ENCODE data around the gene UST. TPM values are rescaled to one million over a fixed set of nuclear protein-coding genes. Genes with fewer than 3 reads are reported as not detected.

Gene UST
- polyA plus RNA-seq, 1 donor (not counting 4 experiments of a cell fraction or from before 2014, with no cell fraction given) = 6.1 TPM

DNA sequence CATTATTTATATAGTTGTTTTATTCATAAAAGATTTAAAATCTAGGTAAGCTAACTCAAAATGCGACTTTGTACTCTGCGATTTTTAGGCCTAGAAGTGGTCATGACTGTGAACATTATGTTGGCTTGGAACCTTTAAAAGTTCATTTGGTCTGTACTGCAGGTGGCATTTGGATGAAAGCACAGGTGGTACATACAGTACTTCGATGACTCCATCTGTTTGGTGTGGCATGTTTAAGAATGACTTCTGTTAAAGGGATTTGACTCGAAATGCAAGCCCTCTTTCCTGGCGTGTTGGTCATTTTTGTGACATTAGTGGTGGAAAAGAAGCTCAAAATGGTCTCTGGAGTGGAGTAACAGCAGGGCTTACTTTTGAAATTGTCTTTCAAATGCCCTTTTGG lies 118.1 kb downstream of the UST start:
- Histone ChIP-seq H3K9me1 (ENCODE audit: control insufficient read depth, extremely low read depth, insufficient read depth, low read length) (no peaks in the 10 kb centered on the region), H3K4me2 (ENCODE audit: control insufficient read depth, extremely low read depth, insufficient read depth, low read depth, low read length) (no peak overlapping the region), H3K79me2 (ENCODE audit: control insufficient read depth, insufficient read depth, low read length) (no peaks in the 10 kb centered on the region), H3K4me3 (ENCODE audit: control insufficient read depth in 2 of 3, extremely low read depth in 1 of 3, insufficient read depth in 2 of 3, low read depth in 1 of 3, low read length in 3 of 3) (no peak overlapping the region), H3K4me1 (ENCODE audit: control insufficient read depth, extremely low read depth, insufficient read depth, low read length) (peaks cover 22% of the 10 kb centered on the region), H3K27me3 (ENCODE audit: control insufficient read depth, extremely low read depth, insufficient read depth, low read length) (no peaks in the 10 kb centered on the region), H3K36me3 (ENCODE audit: control insufficient read depth in 2 of 2, extremely low read depth in 1 of 2, insufficient read depth in 2 of 2, low read length in 2 of 2) (no peaks in the 10 kb centered on the region), H3K9ac (ENCODE audit: control insufficient read depth, extremely low read depth, insufficient read depth, low read length) (no peak overlapping the region), H4K20me1 (ENCODE audit: control insufficient read depth, extremely low read depth, insufficient read depth, low read length) (no peaks in the 10 kb centered on the region), H2AFZ (ENCODE audit: control insufficient read depth, low read length) (no peak overlapping the region), H3K27ac (ENCODE audit: control insufficient read depth, insufficient read depth, low read length) (no peak overlapping the region), H3K9me3 (ENCODE audit: control insufficient read depth, low read depth, low read length) (no peaks in the 10 kb centered on the region)
- no peak for FAIRE-seq
- no peak for TF ChIP-seq EZH2 (IDR thresholded peaks at IDR 0.05; ENCODE audit: low read length)
- TF ChIP-seq, protein P1, sequence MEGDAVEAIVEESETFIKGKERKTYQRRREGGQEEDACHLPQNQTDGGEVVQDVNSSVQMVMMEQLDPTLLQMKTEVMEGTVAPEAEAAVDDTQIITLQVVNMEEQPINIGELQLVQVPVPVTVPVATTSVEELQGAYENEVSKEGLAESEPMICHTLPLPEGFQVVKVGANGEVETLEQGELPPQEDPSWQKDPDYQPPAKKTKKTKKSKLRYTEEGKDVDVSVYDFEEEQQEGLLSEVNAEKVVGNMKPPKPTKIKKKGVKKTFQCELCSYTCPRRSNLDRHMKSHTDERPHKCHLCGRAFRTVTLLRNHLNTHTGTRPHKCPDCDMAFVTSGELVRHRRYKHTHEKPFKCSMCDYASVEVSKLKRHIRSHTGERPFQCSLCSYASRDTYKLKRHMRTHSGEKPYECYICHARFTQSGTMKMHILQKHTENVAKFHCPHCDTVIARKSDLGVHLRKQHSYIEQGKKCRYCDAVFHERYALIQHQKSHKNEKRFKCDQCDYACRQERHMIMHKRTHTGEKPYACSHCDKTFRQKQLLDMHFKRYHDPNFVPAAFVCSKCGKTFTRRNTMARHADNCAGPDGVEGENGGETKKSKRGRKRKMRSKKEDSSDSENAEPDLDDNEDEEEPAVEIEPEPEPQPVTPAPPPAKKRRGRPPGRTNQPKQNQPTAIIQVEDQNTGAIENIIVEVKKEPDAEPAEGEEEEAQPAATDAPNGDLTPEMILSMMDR (optimal IDR thresholded peaks at IDR 0.05 in 1 of 3, IDR thresholded peaks at IDR 0.05 in 1 of 3, conservative IDR thresholded peaks at IDR 0.05 in 1 of 3; ENCODE audit: extremely low read depth in 1 of 3, insufficient read depth in 2 of 3, low read length in 3 of 3) = no peak
- dilution Hi-C loops (cut with MboI; ENCODE audit: extremely low pct_ligation_motif_present, low sequenced_read_pairs) = no loop called here
- DNase-seq (ENCODE audit: low read depth, low spot score) = no peak

DNA sequence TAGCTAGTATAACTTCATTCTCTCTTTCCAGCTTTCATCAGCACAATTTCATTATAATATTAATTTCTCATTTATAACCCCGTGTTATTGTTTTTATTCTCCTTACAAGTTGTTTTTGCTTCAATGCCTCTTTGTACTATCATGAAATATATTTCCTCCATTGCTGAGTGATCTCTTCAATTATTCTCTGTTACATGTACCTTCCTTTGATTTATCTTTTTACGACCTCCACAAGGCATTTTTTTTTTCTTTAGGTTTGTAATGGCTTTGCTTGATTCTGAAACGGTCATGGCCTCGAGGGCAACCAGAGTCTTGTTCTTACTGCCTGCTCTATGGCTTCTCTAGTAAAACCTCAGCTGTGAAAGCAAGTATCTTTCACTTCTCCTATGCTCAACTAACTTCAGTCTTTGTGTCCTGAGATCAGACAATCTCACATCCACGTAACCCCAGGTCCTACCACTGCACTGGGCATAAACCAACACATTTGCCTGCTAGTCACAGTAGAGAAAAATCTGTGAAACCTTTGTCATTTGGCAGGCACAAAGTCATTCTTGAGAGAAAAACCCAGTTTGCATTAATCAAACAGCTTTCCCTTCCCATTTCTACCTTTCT lies 119.9 kb downstream of the UST start:
- Histone ChIP-seq H3K9me1 (ENCODE audit: control insufficient read depth, extremely low read depth, insufficient read depth, low read length) (no peaks in the 10 kb centered on the region), H3K4me1 (ENCODE audit: control insufficient read depth, extremely low read depth, insufficient read depth, low read length) (peaks cover 36% of the 10 kb centered on the region), H3K9ac (ENCODE audit: control insufficient read depth, extremely low read depth, insufficient read depth, low read length) (no peak overlapping the region), H3K9me3 (ENCODE audit: control insufficient read depth, low read depth, low read length) (no peaks in the 10 kb centered on the region), H3K4me3 (ENCODE audit: control insufficient read depth in 2 of 3, extremely low read depth in 1 of 3, insufficient read depth in 2 of 3, low read depth in 1 of 3, low read length in 3 of 3) (no peak overlapping the region), H3K36me3 (ENCODE audit: control insufficient read depth in 2 of 2, extremely low read depth in 1 of 2, insufficient read depth in 2 of 2, low read length in 2 of 2) (no peaks in the 10 kb centered on the region), H3K27me3 (ENCODE audit: control insufficient read depth, extremely low read depth, insufficient read depth, low read length) (no peaks in the 10 kb centered on the region), H3K27ac (ENCODE audit: control insufficient read depth, insufficient read depth, low read length) (no peak overlapping the region), H3K4me2 (ENCODE audit: control insufficient read depth, extremely low read depth, insufficient read depth, low read depth, low read length) (no peak overlapping the region), H4K20me1 (ENCODE audit: control insufficient read depth, extremely low read depth, insufficient read depth, low read length) (no peaks in the 10 kb centered on the region), H2AFZ (ENCODE audit: control insufficient read depth, low read length) (no peak overlapping the region), H3K79me2 (ENCODE audit: control insufficient read depth, insufficient read depth, low read length) (no peaks in the 10 kb centered on the region)
- TF ChIP-seq EZH2 (IDR thresholded peaks at IDR 0.05; ENCODE audit: low read length) = no peak
- TF ChIP-seq, protein P1 (optimal IDR thresholded peaks at IDR 0.05 in 1 of 3, IDR thresholded peaks at IDR 0.05 in 1 of 3, conservative IDR thresholded peaks at IDR 0.05 in 1 of 3; ENCODE audit: extremely low read depth in 1 of 3, insufficient read depth in 2 of 3, low read length in 3 of 3) = no peak
- dilution Hi-C loops (cut with MboI; ENCODE audit: extremely low pct_ligation_motif_present, low sequenced_read_pairs) = no loop called here
- DNase-seq (ENCODE audit: low read depth, low spot score) (no peak), FAIRE-seq (no peak)
